HCT116 (cell line): ENCODE measurements around the gene IFT57. TPM values are rescaled to one million over a fixed set of nuclear protein-coding genes. Genes with fewer than 3 reads are reported as not detected.

ENCODE experiments used
- ATAC-seq: fragments of 200-7000 bp; cut with Tn5 transposase; 2 replicates; pipeline ENCODE4 v1.9.1; 2020; ENCODE audit warnings: mild to moderate bottlenecking, moderate library complexity
- BruUV-seq: library from RNA; stranded (reverse); fragments of 400-500 nt; replicated peaks from 2 replicates; lab custom pipeline; 2021; lab: Mats Ljungman, UMichigan
- CTCF ChIA-PET: fragments of 300-600 bp; sonication (Branson Sonifier 250); formaldehyde crosslinking; loops from one replicate; lab custom pipeline; 2021; ENCODE audit warnings: antibody characterized with exemption; lab: Charles Lee
- POLR2A ChIA-PET: fragments of 300-600, 350-600 bp; sonication (Branson Sonifier 250); formaldehyde crosslinking; loops from one replicate; lab custom pipeline; 2021; ENCODE audit warnings: antibody characterized with exemption; lab: Charles Lee
- RAD21 ChIA-PET, 2 experiments: fragments of 300-600 bp; sonication (Branson Sonifier 250); formaldehyde crosslinking; loops; one replicate each; lab custom pipeline; 2023; ENCODE audit warnings: low total read pairs in 2 of 2; ENCODE audit not compliant: uncharacterized antibody in 2 of 2, unreplicated experiment in 2 of 2, low non-redundant PET in 1 of 2; lab: Charles Lee
- DNase-seq: peaks from one replicate; pipeline ENCODE4 v3.0.0-alpha.2; 2010; ENCODE audit warnings: low read depth, low spot score
- H2AFZ ChIP-seq: fragments of 200-600 bp; shearing (Covaris generic), sonication (generic); 2 replicates; pipeline ENCODE4 v1.6.1; 2017; ENCODE audit warnings: low read depth, mixed run types, mixed read lengths, antibody characterized with exemption, low read length; ENCODE audit not compliant: poor library complexity, severe bottlenecking
- H3K27ac ChIP-seq: 2 replicates; pipeline ENCODE4 v1.5.1; 2012; ENCODE audit warnings: low read depth, low read length
- H3K27me3 ChIP-seq: fragments of 200-600 bp; sonication (generic); 2 replicates; pipeline ENCODE4 v1.6.1; 2016; ENCODE audit warnings: mixed run types, low read length, mixed read lengths; ENCODE audit not compliant: insufficient read depth
- H3K36me3 ChIP-seq, 2 experiments: fragments of 200-500 bp in 1 of 2; fragments of 200-600 bp in 1 of 2; sonication (Bioruptor generic) in 1 of 2; sonication (generic) in 1 of 2; 2 replicates each; pipeline versions ENCODE4 v1.5.1 to v1.6.1; 2014 to 2016; ENCODE audit warnings: low read length in 2 of 2, inconsistent platforms in 1 of 2, mixed read lengths in 1 of 2, mixed run types in 1 of 2; ENCODE audit not compliant: insufficient read depth in 2 of 2, control insufficient read depth in 1 of 2
- H3K4me1 ChIP-seq, 2 experiments: fragments of 200-600 bp in 1 of 2; sonication (generic) in 1 of 2; 2 replicates each; pipeline versions ENCODE4 v1.5.1 to v1.6.1; 2012 to 2017; ENCODE audit warnings: low read length in 2 of 2, inconsistent platforms in 1 of 2, mild to moderate bottlenecking in 1 of 2, mixed read lengths in 1 of 2, mixed run types in 1 of 2, moderate library complexity in 1 of 2; ENCODE audit not compliant: insufficient read depth in 2 of 2, control insufficient read depth in 1 of 2
- H3K4me2 ChIP-seq: fragments of 200-600 bp; sonication (generic); 2 replicates; pipeline ENCODE4 v1.6.1; 2017; ENCODE audit warnings: mixed run types, low read length, mixed read lengths
- H3K4me3 ChIP-seq, 2 experiments: fragments of 200-600 bp in 1 of 2; sonication (generic) in 1 of 2; replicated peaks in 1 of 2; 2 replicates each; pipeline ENCODE4 v1.5.1; 2011 to 2016; ENCODE audit warnings: low read length in 2 of 2, control low read depth in 1 of 2, low read depth in 1 of 2, mild to moderate bottlenecking in 1 of 2, mixed read lengths in 1 of 2, mixed run types in 1 of 2
- H3K79me2 ChIP-seq: fragments of 200-600 bp; sonication (generic); 2 replicates; pipeline ENCODE4 v1.6.1; 2017; ENCODE audit warnings: mild to moderate bottlenecking, mixed run types, low read length, moderate library complexity, mixed read lengths; ENCODE audit not compliant: insufficient read depth
- H3K9ac ChIP-seq: fragments of 200-600 bp; sonication (generic); 2 replicates; pipeline ENCODE4 v1.6.1; 2016; ENCODE audit warnings: low read length, mixed read lengths
- H3K9me2 ChIP-seq: fragments of 200-600 bp; sonication (generic), shearing (Covaris generic); 2 replicates; pipeline ENCODE4 v1.6.1; 2017; ENCODE audit warnings: mixed run types, mild to moderate bottlenecking, moderate library complexity; ENCODE audit not compliant: insufficient read depth
- H3K9me3 ChIP-seq, 2 experiments: fragments of 200-500 bp in 1 of 2; fragments of 200-600 bp in 1 of 2; sonication (Bioruptor generic) in 1 of 2; sonication (generic) in 1 of 2; 2 replicates each; pipeline ENCODE4 v1.6.1; 2014 to 2017; ENCODE audit warnings: low read length in 2 of 2, mixed read lengths in 2 of 2, inconsistent platforms in 1 of 2, low read depth in 1 of 2, mild to moderate bottlenecking in 1 of 2, mixed run types in 1 of 2, moderate library complexity in 1 of 2; ENCODE audit not compliant: control insufficient read depth in 1 of 2, insufficient read depth in 1 of 2
- H4K20me1 ChIP-seq: fragments of 200-600 bp; sonication (generic), shearing (Covaris generic); 2 replicates; pipeline ENCODE4 v1.6.1; 2017; ENCODE audit warnings: mixed run types, mild to moderate bottlenecking, moderate library complexity; ENCODE audit not compliant: insufficient read depth
- EGR1 ChIP-seq: IDR thresholded peaks from 2 replicates; pipeline ENCODE4 v1.6.1; 2012; ENCODE audit warnings: low read depth
- ELF1 ChIP-seq: IDR thresholded peaks from 2 replicates; pipeline ENCODE4 v1.6.1; 2012; ENCODE audit warnings: low read depth, borderline replicate concordance
- FOSL1 ChIP-seq: IDR thresholded peaks from 2 replicates; pipeline ENCODE4 v1.6.1; 2012; ENCODE audit warnings: low read depth
- JUND ChIP-seq: IDR thresholded peaks from 2 replicates; pipeline ENCODE4 v1.6.1; 2012
- RAD21 ChIP-seq: IDR thresholded peaks from 2 replicates; pipeline ENCODE4 v1.6.1; 2012; ENCODE audit warnings: low read depth, mild to moderate bottlenecking
- SIN3A ChIP-seq: IDR thresholded peaks from 2 replicates; pipeline ENCODE4 v1.6.1; 2012; ENCODE audit warnings: low read depth
- SRF ChIP-seq: IDR thresholded peaks from 2 replicates; pipeline ENCODE4 v1.6.1; 2012; ENCODE audit warnings: low read depth
- TCF7L2 ChIP-seq: IDR thresholded peaks from 2 replicates; pipeline ENCODE4 v1.7.0; 2011; ENCODE audit warnings: borderline replicate concordance, inconsistent platforms; ENCODE audit not compliant: insufficient read depth, insufficient read length; ENCODE audit errors: extremely low read depth
- YY1 ChIP-seq: IDR thresholded peaks from 2 replicates; pipeline ENCODE4 v1.6.1; 2011; ENCODE audit warnings: low read length, low read depth, moderate library complexity, mild to moderate bottlenecking; ENCODE audit not compliant: insufficient replicate concordance; ENCODE audit errors: extremely low read depth
- ZNF274 ChIP-seq: fragments of 200-500 bp; sonication (Bioruptor generic); IDR thresholded peaks from 2 replicates; pipeline ENCODE4 v1.6.1; 2014; ENCODE audit warnings: mild to moderate bottlenecking, low read depth, low read length, inconsistent platforms
- intact Hi-C: fragments of 100-400 bp; cut with micrococcal nuclease; formaldehyde crosslinking; loops from 2 replicates; pipeline ENCODE4 v1.10.0; 2022
- total RNA-seq: library from RNA; stranded (reverse); gene quantifications from one replicate; pipeline ENCODE4 v1.2.1, GENCODE V29; 2021; ENCODE audit not compliant: unreplicated experiment
- TF ChIP-seq, protein P1 (sequence below): IDR thresholded peaks from 2 replicates; pipeline ENCODE4 v1.6.1; 2012
- TF ChIP-seq, protein P2 (sequence below): IDR thresholded peaks from 2 replicates; pipeline ENCODE4 v1.6.1; 2012
- TF ChIP-seq, protein P3 (sequence below), 3 experiments: fragments of 200-600 bp in 1 of 3; sonication (generic) in 1 of 3; IDR thresholded peaks in 2 of 3; conservative IDR thresholded peaks in 1 of 3; 2 replicates each; pipeline ENCODE4 v1.5.1; 2012 to 2017; ENCODE audit warnings: low read depth in 2 of 3, low read length in 2 of 3, antibody characterized with exemption in 1 of 3, borderline replicate concordance in 1 of 3, control low read depth in 1 of 3, mild to moderate bottlenecking in 1 of 3, mixed read lengths in 1 of 3, mixed run types in 1 of 3, moderate library complexity in 1 of 3; ENCODE audit not compliant: insufficient read depth in 1 of 3
- TF ChIP-seq, protein P4 (sequence below): IDR thresholded peaks from 2 replicates; pipeline ENCODE4 v1.6.1; 2011; ENCODE audit warnings: mild to moderate bottlenecking, low read length, moderate library complexity; ENCODE audit not compliant: insufficient replicate concordance; ENCODE audit errors: extremely low read depth

Gene IFT57
- total RNA-seq, 1 experiment from 2014 or later = 38.4 TPM

DNA sequence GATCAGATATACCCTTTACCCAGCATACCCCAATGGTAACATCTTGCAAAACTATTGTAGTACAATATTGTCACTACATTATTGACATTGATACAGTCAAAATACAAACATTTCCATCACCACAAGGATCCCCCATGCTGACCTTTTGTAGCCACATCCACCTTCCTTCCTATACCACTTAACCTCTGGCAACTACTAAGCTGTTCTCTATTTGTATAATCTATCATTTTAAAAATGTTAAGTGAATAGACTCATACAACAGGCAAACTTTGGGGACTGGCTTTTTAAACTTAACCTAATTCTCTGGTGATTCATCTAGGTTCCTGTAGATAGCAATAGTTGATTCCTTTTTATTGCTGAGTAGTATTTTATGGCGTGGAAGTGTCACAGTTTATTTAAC, 29.6 kb upstream of the IFT57 start:
- CTCF ChIA-PET = no interaction called here
- no peaks in the 10 kb centered on the region for H3K36me3 ChIP-seq
- BruUV-seq = no TSS peak

More for the DNA sequence above, 29.6 kb upstream of the IFT57 start:
- intact Hi-C loops = no loop called here
- no peak for DNase-seq
- Histone ChIP-seq H3K4me2 (no peak overlapping the region), H3K4me3 (no peak overlapping the region), H3K27me3 (no peaks in the 10 kb centered on the region), H3K9me2 (no peaks in the 10 kb centered on the region), H3K9me3 (no peaks in the 10 kb centered on the region), H3K79me2 (no peaks in the 10 kb centered on the region), H2AFZ (no peak overlapping the region), H3K4me1 (no peaks in the 10 kb centered on the region), H3K9ac (no peak overlapping the region), H4K20me1 (no peaks in the 10 kb centered on the region), H3K27ac (no peak overlapping the region)
- no peak for ATAC-seq
- POLR2A ChIA-PET = no interaction called here
- no peak for TF ChIP-seq ELF1
- no peak for TF ChIP-seq TCF7L2
- TF ChIP-seq SRF = no peak
- no peak for TF ChIP-seq ZNF274
- TF ChIP-seq, protein P1, sequence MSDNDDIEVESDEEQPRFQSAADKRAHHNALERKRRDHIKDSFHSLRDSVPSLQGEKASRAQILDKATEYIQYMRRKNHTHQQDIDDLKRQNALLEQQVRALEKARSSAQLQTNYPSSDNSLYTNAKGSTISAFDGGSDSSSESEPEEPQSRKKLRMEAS = no peak
- TF ChIP-seq, protein P2, sequence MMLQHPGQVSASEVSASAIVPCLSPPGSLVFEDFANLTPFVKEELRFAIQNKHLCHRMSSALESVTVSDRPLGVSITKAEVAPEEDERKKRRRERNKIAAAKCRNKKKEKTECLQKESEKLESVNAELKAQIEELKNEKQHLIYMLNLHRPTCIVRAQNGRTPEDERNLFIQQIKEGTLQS = no peak
- TF ChIP-seq, protein P3, sequence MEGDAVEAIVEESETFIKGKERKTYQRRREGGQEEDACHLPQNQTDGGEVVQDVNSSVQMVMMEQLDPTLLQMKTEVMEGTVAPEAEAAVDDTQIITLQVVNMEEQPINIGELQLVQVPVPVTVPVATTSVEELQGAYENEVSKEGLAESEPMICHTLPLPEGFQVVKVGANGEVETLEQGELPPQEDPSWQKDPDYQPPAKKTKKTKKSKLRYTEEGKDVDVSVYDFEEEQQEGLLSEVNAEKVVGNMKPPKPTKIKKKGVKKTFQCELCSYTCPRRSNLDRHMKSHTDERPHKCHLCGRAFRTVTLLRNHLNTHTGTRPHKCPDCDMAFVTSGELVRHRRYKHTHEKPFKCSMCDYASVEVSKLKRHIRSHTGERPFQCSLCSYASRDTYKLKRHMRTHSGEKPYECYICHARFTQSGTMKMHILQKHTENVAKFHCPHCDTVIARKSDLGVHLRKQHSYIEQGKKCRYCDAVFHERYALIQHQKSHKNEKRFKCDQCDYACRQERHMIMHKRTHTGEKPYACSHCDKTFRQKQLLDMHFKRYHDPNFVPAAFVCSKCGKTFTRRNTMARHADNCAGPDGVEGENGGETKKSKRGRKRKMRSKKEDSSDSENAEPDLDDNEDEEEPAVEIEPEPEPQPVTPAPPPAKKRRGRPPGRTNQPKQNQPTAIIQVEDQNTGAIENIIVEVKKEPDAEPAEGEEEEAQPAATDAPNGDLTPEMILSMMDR (IDR thresholded peaks at IDR 0.05 in 2 of 3, conservative IDR thresholded peaks at IDR 0.05 in 1 of 3; ENCODE audit: borderline replicate concordance in 1 of 3, insufficient read depth in 1 of 3, low read depth in 2 of 3, low read length in 2 of 3) = no peak
- TF ChIP-seq JUND = no peak
- TF ChIP-seq, protein P4, sequence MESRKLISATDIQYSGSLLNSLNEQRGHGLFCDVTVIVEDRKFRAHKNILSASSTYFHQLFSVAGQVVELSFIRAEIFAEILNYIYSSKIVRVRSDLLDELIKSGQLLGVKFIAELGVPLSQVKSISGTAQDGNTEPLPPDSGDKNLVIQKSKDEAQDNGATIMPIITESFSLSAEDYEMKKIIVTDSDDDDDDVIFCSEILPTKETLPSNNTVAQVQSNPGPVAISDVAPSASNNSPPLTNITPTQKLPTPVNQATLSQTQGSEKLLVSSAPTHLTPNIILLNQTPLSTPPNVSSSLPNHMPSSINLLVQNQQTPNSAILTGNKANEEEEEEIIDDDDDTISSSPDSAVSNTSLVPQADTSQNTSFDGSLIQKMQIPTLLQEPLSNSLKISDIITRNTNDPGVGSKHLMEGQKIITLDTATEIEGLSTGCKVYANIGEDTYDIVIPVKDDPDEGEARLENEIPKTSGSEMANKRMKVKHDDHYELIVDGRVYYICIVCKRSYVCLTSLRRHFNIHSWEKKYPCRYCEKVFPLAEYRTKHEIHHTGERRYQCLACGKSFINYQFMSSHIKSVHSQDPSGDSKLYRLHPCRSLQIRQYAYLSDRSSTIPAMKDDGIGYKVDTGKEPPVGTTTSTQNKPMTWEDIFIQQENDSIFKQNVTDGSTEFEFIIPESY = no peak
- TF ChIP-seq EGR1 = no peak
- no peak for TF ChIP-seq RAD21
- no peak for TF ChIP-seq SIN3A
- TF ChIP-seq FOSL1 = no peak
- TF ChIP-seq YY1 = no peak
- RAD21 ChIA-PET = no interaction called here
